Cardiac fibroblast (primary cell): ENCODE data around the gene SERGEF.
A peak's percentile ranks its signal among the peaks of the same experiment; 100 is the strongest.
"Not testable (repeated sequence)": the region's sequence is repeated elsewhere in the genome, so short reads cannot be mapped to it uniquely, and the experiment has no call there.

Source experiments
- DNase-seq, 2 donors: peaks; one replicate each; pipeline versions ENCODE4 v3.0.0 to v3.0.0-alpha.2; 2010; ENCODE audit warnings: low read depth in 2 of 2
- H3K4me3 ChIP-seq, 2 donors: replicated peaks in 1 of 2; 1 replicate in 1 of 2; 2 replicates in 1 of 2; pipeline ENCODE4 v1.5.1; 2011; ENCODE audit warnings: low read depth in 2 of 2, low read length in 2 of 2, mild to moderate bottlenecking in 2 of 2, moderate library complexity in 1 of 2
- CTCF ChIP-seq: IDR thresholded peaks from one replicate; pipeline ENCODE4 v1.5.1; 2011; ENCODE audit warnings: low read depth, mild to moderate bottlenecking, low read length, inconsistent platforms

The SERGEF gene

DNA sequence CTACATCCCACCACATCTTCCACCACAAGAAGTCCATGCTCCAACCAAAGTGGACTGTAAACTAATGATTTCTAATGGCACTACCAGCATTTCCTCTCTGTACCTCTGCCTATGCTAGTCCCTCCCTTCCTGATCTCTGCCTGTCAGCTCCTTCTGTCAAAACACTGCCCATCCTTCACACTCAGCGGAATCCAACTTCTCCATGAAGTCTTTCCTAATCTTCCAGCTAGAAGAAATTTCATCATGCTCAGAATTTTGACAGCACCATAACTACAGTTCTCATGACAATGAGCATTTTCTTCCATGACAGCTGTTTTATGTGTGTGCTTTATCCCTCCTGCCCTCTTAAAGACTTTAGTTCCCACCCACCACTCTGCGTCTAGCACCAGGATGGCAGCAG lies 111.4 kb downstream of the SERGEF start:
- TF ChIP-seq CTCF: no peak
- no peak for DNase-seq
- H3K4me3 ChIP-seq: no peak overlapping the region

- DNase-seq: peak in 1 of 2 donors; percentile 4
- H3K4me3 ChIP-seq: no peak overlapping the region
- TF ChIP-seq CTCF: no peak
Observed at GRCh38 chr11:17898782-17899181, 114.1 kb downstream of the SERGEF start.

DNA sequence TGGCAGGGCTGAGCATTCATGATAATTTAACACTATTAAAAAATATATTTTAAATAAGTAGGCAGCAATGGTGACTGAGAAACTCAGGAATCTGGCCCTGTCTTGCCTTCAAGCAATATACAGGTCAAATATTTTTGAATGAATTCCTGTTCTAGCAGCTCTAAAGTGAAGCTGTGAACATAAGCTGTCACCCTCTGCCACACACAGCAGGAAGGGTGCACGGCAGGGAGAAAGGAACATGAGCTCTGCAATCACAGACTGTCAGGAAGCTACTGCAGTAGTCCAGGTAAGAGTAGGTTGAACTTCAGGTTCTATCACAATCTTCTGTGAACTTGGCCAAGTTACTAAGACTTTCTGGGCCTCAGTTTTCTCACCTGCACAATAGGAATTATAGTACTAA lies 114.8 kb downstream of the SERGEF start:
- H3K4me3 ChIP-seq: no peak overlapping the region
- no peak for DNase-seq
- no peak for TF ChIP-seq CTCF

DNA sequence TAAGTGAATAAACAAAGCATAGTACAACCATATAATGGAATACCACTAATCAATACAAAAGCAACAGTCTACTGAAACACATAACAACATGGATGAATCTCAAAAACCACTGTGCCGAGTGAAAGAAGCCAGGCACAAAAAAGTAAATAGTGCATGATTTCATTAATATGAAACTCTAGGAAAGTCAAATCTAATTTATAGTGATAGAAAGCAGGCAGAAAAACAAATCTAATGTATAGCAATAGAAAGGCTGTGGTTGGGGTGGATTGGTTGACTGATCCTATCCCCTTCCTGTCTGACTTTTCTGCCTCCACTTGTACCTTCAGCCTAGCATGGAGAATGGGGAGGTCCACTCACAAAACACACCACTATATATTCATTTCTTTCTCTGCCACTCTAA lies 115.4 kb downstream of the SERGEF start:
- TF ChIP-seq CTCF: no peak
- no peak overlapping the region for H3K4me3 ChIP-seq
- no peak for DNase-seq

DNA sequence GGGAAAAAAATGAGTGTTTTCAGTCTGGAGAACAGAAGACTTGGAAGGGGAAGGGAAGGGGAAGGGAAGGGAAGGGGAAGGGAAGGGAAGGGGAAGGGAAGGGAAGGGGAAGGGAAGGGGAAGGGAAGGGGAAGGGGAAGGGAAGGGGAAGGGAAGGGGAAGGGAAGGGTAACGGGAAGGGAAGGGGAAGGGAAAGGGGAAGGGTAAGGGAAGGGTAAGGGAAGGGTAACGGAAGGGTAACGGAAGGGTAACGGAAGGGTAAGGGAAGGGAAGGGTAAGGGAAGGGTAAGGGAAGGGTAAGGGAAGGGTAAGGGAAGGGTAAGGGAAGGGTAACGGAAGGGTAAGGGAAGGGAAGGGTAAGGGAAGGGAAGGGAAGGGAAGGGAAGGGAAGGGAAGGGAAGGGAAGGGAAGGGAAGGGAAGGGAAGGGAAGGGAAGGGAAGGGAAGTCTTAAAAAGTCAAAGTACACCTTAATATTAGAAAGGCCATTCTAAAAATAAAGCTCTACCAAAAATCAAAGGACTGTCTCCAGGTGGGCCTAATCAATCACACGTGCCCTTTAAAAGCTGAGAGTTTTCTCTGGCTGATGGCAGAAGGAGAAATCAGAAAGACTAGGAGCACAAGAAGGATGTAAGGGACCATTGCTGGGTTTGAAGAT lies 116.2 kb downstream of the SERGEF start:
- DNase-seq, H3K4me3 ChIP-seq: not testable (repeated sequence)

GRCh38 chr11:17894929-17895658 lies 117.8 kb downstream of the SERGEF start:
- peak in 1 of 2 donors; percentile 15 for DNase-seq

DNA sequence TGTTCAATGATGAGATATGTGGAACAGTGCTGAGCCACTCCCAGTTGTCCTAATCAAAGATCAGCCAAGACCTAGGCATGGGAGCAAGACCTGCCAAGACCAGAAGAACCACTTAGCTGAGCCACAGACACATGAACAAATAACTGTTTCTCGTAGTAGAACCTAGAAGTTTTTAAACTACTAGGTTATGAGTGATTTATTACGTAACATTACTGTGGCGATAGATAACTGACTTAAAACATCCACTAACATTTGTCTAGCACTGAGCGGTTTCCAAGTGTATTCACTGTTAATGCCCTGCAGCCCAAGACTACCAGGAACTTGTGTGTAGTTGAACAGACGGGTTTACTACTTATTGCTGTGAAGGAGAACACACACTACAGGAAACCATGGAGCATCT lies 120.4 kb downstream of the SERGEF start:
- no peak for TF ChIP-seq CTCF
- no peak overlapping the region for H3K4me3 ChIP-seq
- DNase-seq: no peak

More at GRCh38 chr11:17894929-17895658, 117.8 kb downstream of the SERGEF start:
- H3K4me3 ChIP-seq: no peak overlapping the region
- no peak for TF ChIP-seq CTCF
